HepG2 (cell line): ENCODE data around the gene BMP8B. TPM values are rescaled to one million over a fixed set of nuclear protein-coding genes. Genes with fewer than 3 reads are reported as not detected.

Source experiments
- ATAC-seq: fragments of 200-7000 bp; cut with Tn5 transposase; 3 replicates; pipeline ENCODE4 v1.9.1; 2020; ENCODE audit warnings: mild to moderate bottlenecking, moderate library complexity
- BruUV-seq: library from RNA; stranded (reverse); fragments of 400-500 nt; replicated peaks from 2 replicates; lab custom pipeline; 2021; lab: Mats Ljungman, UMichigan
- CTCF ChIA-PET: fragments of 300-600 bp; formaldehyde crosslinking; extraction: SDS; loops from one replicate; lab custom pipeline; 2021; ENCODE audit warnings: low total read pairs, inconsistent platforms, low intra/inter-chr PET ratio; lab: Yijun Ruan, JAX
- POLR2A ChIA-PET: fragments of 350-600 bp; sonication (Branson Sonifier 250); formaldehyde crosslinking; loops from one replicate; lab custom pipeline; 2020; ENCODE audit warnings: antibody characterized with exemption, inconsistent platforms; lab: Yijun Ruan, JAX
- DNase-seq: peaks from one replicate; pipeline ENCODE4 v3.0.0-alpha.2; 2015; ENCODE audit warnings: low spot score
- FAIRE-seq: peaks from 3 replicates; lab custom pipeline; 2011; peaks lifted over from hg19 to GRCh38; lab: Jason Lieb, UNC
- H2AFZ ChIP-seq: one replicate; pipeline ENCODE4 v1.6.1; 2011; ENCODE audit warnings: low read length, inconsistent platforms
- H3K27ac ChIP-seq: fragments of 300-600 bp; 3 replicates; pipeline ENCODE4 v1.8.0; 2011; ENCODE audit warnings: mixed run types, mild to moderate bottlenecking, mixed read lengths, low read length, inconsistent platforms; ENCODE audit not compliant: insufficient read depth; ENCODE audit errors: extremely low read length
- H3K27me3 ChIP-seq, 2 experiments: fragments of 200-600 bp in 1 of 2; 2 replicates in 1 of 2; 3 replicates in 1 of 2; pipeline versions ENCODE4 v1.6.0 to v1.8.0; 2011; ENCODE audit warnings: low read length in 2 of 2, mild to moderate bottlenecking in 2 of 2, moderate library complexity in 2 of 2, inconsistent platforms in 1 of 2; ENCODE audit not compliant: insufficient read depth in 2 of 2, control insufficient read depth in 1 of 2
- H3K36me3 ChIP-seq, 2 experiments: fragments of 200-600 bp in 1 of 2; replicated peaks in 1 of 2; 2 replicates in 1 of 2; 3 replicates in 1 of 2; pipeline versions ENCODE4 v1.5.1 to v1.8.0; 2011; ENCODE audit warnings: low read length in 2 of 2, inconsistent platforms in 1 of 2; ENCODE audit not compliant: insufficient read depth in 2 of 2, control insufficient read depth in 1 of 2
- H3K4me1 ChIP-seq: 2 replicates; pipeline ENCODE4 v1.5.1; 2012; ENCODE audit warnings: low read length, inconsistent platforms; ENCODE audit not compliant: insufficient read depth
- H3K4me2 ChIP-seq: 2 replicates; pipeline ENCODE4 v1.6.0; 2011; ENCODE audit warnings: low read depth, low read length, inconsistent platforms
- H3K4me3 ChIP-seq, 3 experiments: fragments of 200-600 bp in 1 of 3; sonication (generic), shearing (Covaris generic) in 1 of 3; replicated peaks in 1 of 3; 2 replicates each; pipeline ENCODE4 v1.5.1; 2011 to 2016; ENCODE audit warnings: low read length in 3 of 3, inconsistent platforms in 2 of 3, low read depth in 2 of 3, mild to moderate bottlenecking in 2 of 3, control low read depth in 1 of 3, mixed read lengths in 1 of 3; ENCODE audit not compliant: insufficient read depth in 1 of 3
- H3K79me2 ChIP-seq: one replicate; pipeline ENCODE4 v1.6.1; 2011; ENCODE audit warnings: low read length, inconsistent platforms; ENCODE audit not compliant: insufficient read depth
- H3K9ac ChIP-seq: 2 replicates; pipeline ENCODE4 v1.6.0; 2011; ENCODE audit warnings: mild to moderate bottlenecking, low read depth, low read length, inconsistent platforms; ENCODE audit not compliant: insufficient read depth
- H3K9me3 ChIP-seq: 2 replicates; pipeline ENCODE4 v1.5.1; 2012; ENCODE audit warnings: mild to moderate bottlenecking, low read length
- H4K20me1 ChIP-seq: 2 replicates; pipeline ENCODE4 v1.6.0; 2011; ENCODE audit warnings: inconsistent platforms, mild to moderate bottlenecking, low read length, moderate library complexity; ENCODE audit not compliant: insufficient read depth
- ELF4 ChIP-seq: sonication (generic); formaldehyde crosslinking; IDR thresholded peaks from 2 replicates; pipeline ENCODE4 v1.5.0; 2020; ENCODE audit warnings: missing genetic modification reagents, mild to moderate bottlenecking, moderate library complexity, borderline replicate concordance
- HIC2 ChIP-seq: sonication (generic); formaldehyde crosslinking; IDR thresholded peaks from 2 replicates; pipeline ENCODE4 v1.9.0; 2022; ENCODE audit warnings: low read depth, missing genetic modification reagents
- HNF4A ChIP-seq: sonication (generic); formaldehyde crosslinking; IDR thresholded peaks from 2 replicates; pipeline ENCODE4 v1.4.0; 2020; ENCODE audit warnings: missing genetic modification reagents
- PRPF4 ChIP-seq: fragments of 200-400 bp; formaldehyde crosslinking; IDR thresholded peaks from 2 replicates; pipeline ENCODE4 v1.6.1; 2016; ENCODE audit warnings: low read length, low read depth; ENCODE audit not compliant: poor library complexity, severe bottlenecking
- RAD51 ChIP-seq: fragments of 450-650 bp; IDR thresholded peaks from 2 replicates; pipeline ENCODE4 v1.6.1; 2016; ENCODE audit warnings: borderline replicate concordance
- RFXANK ChIP-seq: IDR thresholded peaks from 2 replicates; pipeline ENCODE4 v1.6.1; 2016
- SP2 ChIP-seq: sonication (generic); formaldehyde crosslinking; IDR thresholded peaks from 2 replicates; pipeline ENCODE4 v1.5.1; 2020; ENCODE audit warnings: mild to moderate bottlenecking, missing genetic modification reagents
- SRSF4 ChIP-seq: fragments of 200-400 bp; formaldehyde crosslinking; IDR thresholded peaks from one replicate; pipeline ENCODE4 v1.6.1; 2018; ENCODE audit warnings: mild to moderate bottlenecking, low read depth, low read length, moderate library complexity; ENCODE audit not compliant: poor library complexity, severe bottlenecking
- ZNF280B ChIP-seq: sonication (generic); formaldehyde crosslinking; IDR thresholded peaks from 2 replicates; pipeline ENCODE4 v1.5.0; 2020; ENCODE audit warnings: missing genetic modification reagents, mild to moderate bottlenecking, borderline replicate concordance
- ZNF3 ChIP-seq: IDR thresholded peaks from 2 replicates; pipeline ENCODE4 v1.7.0; 2017; ENCODE audit warnings: inconsistent platforms
- ZNF644 ChIP-seq: IDR thresholded peaks from 2 replicates; pipeline ENCODE4 v1.6.1; 2016; ENCODE audit warnings: low read depth
- ZNF652 ChIP-seq: IDR thresholded peaks from 2 replicates; pipeline ENCODE4 v1.6.1; 2016; ENCODE audit warnings: low read depth, borderline replicate concordance
- ZNF780A ChIP-seq: sonication (generic); formaldehyde crosslinking; IDR thresholded peaks from 2 replicates; pipeline ENCODE4 v1.8.0; 2022; ENCODE audit warnings: mild to moderate bottlenecking, missing genetic modification reagents, moderate library complexity
- WGBS: methylation state at CpG from one replicate; pipeline ENCODE4 v1.1.6; 2017; ENCODE audit warnings: low lambda C conversion rate; 5-methylcytosine and 5-hydroxymethylcytosine counted together
- in situ Hi-C: cut with HindIII; loops from 2 replicates; pipeline ENCODE4 v1.10.0; 2017; ENCODE audit warnings: low pct_unique_long_range_greater_than_20kb; ENCODE audit not compliant: extremely low pct_ligation_motif_present
- intact Hi-C: fragments of 100-400 bp; cut with micrococcal nuclease; formaldehyde crosslinking; loops from one replicate; pipeline ENCODE4 v1.10.0; 2022; ENCODE audit not compliant: unreplicated experiment
- polyA plus RNA-seq, 8 experiments: library from polyadenylated mRNA; depleted of rRNA in 3 of 8; stranded (reverse) in 7 of 8; unstranded in 1 of 8; fragments of >200 nt; fragmentation: Illumina TruSeq in 4 of 8; extraction: Trizol in 4 of 8; gene quantifications; 2 replicates each; pipeline versions ENCODE4 v1.2.1 to v1.2.3, GENCODE V29; 2011 to 2016; ENCODE audit warnings: low read depth in 4 of 8, missing spikeins in 1 of 8, mixed read lengths in 1 of 8; ENCODE audit not compliant: insufficient read depth in 1 of 8
- total RNA-seq, 5 experiments: library from RNA; depleted of rRNA; stranded (reverse); fragments of >200 nt; fragmentation: Illumina TruSeq; extraction: Trizol; gene quantifications; 2 replicates each; pipeline ENCODE4 v1.2.3, GENCODE V29; 2016; ENCODE audit warnings: low read depth in 1 of 5

BMP8B gene
- total and polyA plus RNA-seq, 2 of the 13 experiments (the other 11 are each of a cell fraction or from before 2014, with no cell fraction given), result 0.29 to 0.41 TPM

DNA sequence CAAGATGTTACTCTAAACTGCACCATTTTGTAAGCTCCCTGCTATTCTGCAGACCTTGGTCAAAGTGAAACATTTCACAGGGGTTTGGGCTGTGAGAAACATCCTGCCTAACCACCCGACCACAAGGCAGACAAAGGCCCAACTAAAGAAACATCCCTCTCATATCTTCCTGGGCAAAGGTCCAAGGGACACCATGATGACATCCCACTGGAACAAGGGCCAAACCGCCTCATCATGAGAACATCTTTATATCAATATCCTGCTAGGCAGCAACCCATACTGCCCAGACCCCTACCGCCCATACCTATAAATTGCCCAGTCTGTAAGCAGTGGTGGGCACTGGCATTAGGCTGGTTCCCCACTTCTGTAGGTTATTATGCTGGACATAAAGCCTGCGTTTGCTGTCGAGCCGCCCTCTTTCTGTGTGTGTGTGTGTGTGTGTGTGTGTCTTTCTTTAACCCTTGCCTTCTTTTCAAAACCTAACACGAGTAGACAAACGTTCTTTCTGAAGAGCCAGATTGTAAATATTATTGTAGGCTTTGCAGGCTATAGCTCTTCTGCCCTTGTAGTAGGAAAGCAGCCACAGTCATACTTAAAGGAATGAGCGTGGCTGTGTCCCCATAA is 51.0 kb downstream of the BMP8B start:
- 7% methylated on average over 9 of the region's 9 CpGs for WGBS
- Histone ChIP-seq H3K9me3 (no peaks in the 10 kb centered on the region), H4K20me1 (no peaks in the 10 kb centered on the region), H3K4me3 (peak overlapping the region in 2 of 3 experiments; percentile 3 to 34; a peak in 1 of 6 replicates), H3K4me1 (peaks cover 31% of the 10 kb centered on the region), H3K36me3 (no peaks in the 10 kb centered on the region), H3K79me2 (no peaks in the 10 kb centered on the region), H3K4me2 (peak overlapping the region; percentile 55), H3K9ac (no peak overlapping the region), H2AFZ (peak overlapping the region; percentile 19), H3K27me3 (peaks cover 0 to 28% of the 10 kb centered on the region in 2 experiments; a peak in 2 of 5 replicates), H3K27ac (no peak overlapping the region)
- CTCF ChIA-PET, result no interaction called here
- DNase-seq (peak; percentile 70), ATAC-seq (peak; percentile 75), FAIRE-seq (no peak)
- in situ Hi-C loops, result no loop called here
- BruUV-seq, result no TSS peak
- TF ChIP-seq ZNF644 (CRISPR knock-in tag) (peak; percentile 27; the same call in 1 of the 2 replicates), RFXANK (CRISPR knock-in tag) (no peak), SP2 (CRISPR knock-in tag) (no peak), RAD51 (no peak), ZNF280B (no peak), ZNF780A (CRISPR knock-in tag) (no peak), ZNF3 (no peak), PRPF4 (no peak), HIC2 (CRISPR knock-in tag) (no peak), HNF4A (CRISPR knock-in tag) (peak; percentile 27; the same call in 1 of the 2 replicates), ZNF652 (CRISPR knock-in tag) (peak; percentile 66; the same call in 1 of the 2 replicates), ELF4 (no peak), SRSF4 (no peak)
- POLR2A ChIA-PET, result no interaction called here
- intact Hi-C loops, result no loop called here
